ENCODE results near the gene MRPL23.

Gene MRPL23

DNA sequence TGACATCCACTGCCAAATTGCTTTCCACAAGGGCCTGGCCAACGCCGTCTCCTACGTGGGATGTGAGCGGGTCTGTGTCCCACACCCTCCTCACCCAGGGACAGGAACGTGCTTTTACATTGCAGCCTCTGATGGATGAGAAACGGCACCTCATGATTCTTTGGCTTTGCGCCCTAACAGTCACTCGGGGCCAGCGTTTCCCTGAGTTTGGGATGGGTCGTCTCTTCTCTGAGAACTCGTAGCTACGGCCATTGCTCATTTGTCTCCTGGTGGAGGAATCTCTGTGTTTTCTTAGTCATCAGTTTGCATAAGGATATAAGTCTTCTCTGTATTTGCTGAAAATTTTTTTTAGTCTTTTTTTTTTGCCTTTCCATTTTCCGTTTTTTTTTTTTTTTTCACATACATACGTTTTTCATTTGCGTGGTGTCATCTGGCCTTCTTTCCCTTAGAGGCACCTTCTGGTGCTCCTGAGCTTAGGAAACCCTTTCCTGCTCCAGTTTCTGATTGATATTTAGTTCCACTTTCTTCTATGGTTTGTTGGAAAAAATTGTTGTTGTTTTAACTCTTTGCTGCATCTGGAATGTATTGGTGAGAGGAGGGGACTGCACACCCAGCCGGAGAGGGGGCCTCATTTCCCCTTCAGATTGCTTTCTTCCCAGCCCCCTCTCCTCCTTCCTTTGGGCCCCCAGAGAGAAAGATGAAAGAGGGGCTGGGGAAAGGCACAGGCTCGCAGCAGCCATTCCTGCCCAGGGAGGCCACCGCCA is 15.6 kb upstream of the MRPL23 start:
- no peaks in the 10 kb centered on the region for H3K9me2 ChIP-seq (replicated peaks; ENCODE audit: control insufficient read depth, low read length)
- no peaks in the 10 kb centered on the region for H3K27me3 ChIP-seq (ENCODE audit: control insufficient read depth, low read length)
- H3K4me3 ChIP-seq (ENCODE audit: low read length) = no peak overlapping the region
- no peak overlapping the region for H3K4me2 ChIP-seq (ENCODE audit: low read length)
- no peaks in the 10 kb centered on the region for H3F3A ChIP-seq (ENCODE audit: control insufficient read depth, insufficient read depth)
- no peaks in the 10 kb centered on the region for H3K79me2 ChIP-seq (ENCODE audit: control insufficient read depth, low read length)
- TF ChIP-seq, protein P1, sequence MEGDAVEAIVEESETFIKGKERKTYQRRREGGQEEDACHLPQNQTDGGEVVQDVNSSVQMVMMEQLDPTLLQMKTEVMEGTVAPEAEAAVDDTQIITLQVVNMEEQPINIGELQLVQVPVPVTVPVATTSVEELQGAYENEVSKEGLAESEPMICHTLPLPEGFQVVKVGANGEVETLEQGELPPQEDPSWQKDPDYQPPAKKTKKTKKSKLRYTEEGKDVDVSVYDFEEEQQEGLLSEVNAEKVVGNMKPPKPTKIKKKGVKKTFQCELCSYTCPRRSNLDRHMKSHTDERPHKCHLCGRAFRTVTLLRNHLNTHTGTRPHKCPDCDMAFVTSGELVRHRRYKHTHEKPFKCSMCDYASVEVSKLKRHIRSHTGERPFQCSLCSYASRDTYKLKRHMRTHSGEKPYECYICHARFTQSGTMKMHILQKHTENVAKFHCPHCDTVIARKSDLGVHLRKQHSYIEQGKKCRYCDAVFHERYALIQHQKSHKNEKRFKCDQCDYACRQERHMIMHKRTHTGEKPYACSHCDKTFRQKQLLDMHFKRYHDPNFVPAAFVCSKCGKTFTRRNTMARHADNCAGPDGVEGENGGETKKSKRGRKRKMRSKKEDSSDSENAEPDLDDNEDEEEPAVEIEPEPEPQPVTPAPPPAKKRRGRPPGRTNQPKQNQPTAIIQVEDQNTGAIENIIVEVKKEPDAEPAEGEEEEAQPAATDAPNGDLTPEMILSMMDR (IDR thresholded peaks at IDR 0.05; ENCODE audit: low read depth, low read length, poor library complexity, severe bottlenecking) = no peak
- TF ChIP-seq EZH2phosphoT487 (IDR thresholded peaks at IDR 0.05; ENCODE audit: borderline replicate concordance, low read length) = no peak
- no peaks in the 10 kb centered on the region for H3K36me3 ChIP-seq (ENCODE audit: control insufficient read depth, low read length)
- H3K27ac ChIP-seq (ENCODE audit: low read depth, low read length) = no peak overlapping the region
- no peaks in the 10 kb centered on the region for H3K9me3 ChIP-seq (ENCODE audit: control insufficient read depth, insufficient read depth, low read length)
- H3K4me1 ChIP-seq (ENCODE audit: control insufficient read depth, low read length) = no peaks in the 10 kb centered on the region
- no peaks in the 10 kb centered on the region for H4K20me1 ChIP-seq (ENCODE audit: control insufficient read depth, insufficient read depth, low read depth, low read length)

DNA sequence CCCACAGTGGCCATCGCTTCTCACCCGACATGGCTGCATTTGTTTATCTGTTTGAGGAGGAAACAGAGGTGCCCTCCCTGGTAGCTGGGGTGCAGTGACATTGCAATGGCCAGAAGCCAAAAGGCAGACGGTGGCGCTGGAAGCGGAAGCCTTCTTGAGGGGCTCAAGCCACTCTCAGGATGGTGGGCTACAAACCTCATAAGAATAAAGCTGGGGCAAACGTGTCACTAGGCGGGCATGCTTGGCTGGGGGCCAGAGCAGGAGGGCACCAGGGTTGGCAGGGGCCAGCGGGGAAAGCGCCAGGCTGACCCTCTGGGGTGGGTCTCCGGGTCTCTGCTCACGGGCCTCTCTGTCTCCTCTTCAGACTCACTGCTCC is 15.0 kb upstream of the MRPL23 start:
- no peaks in the 10 kb centered on the region for H3K36me3 ChIP-seq (ENCODE audit: control insufficient read depth, low read length)
- H3K4me3 ChIP-seq (ENCODE audit: low read length) = no peak overlapping the region
- no peak for TF ChIP-seq EZH2phosphoT487 (IDR thresholded peaks at IDR 0.05; ENCODE audit: borderline replicate concordance, low read length)
- TF ChIP-seq, protein P1 (IDR thresholded peaks at IDR 0.05; ENCODE audit: low read depth, low read length, poor library complexity, severe bottlenecking) = no peak

DNA sequence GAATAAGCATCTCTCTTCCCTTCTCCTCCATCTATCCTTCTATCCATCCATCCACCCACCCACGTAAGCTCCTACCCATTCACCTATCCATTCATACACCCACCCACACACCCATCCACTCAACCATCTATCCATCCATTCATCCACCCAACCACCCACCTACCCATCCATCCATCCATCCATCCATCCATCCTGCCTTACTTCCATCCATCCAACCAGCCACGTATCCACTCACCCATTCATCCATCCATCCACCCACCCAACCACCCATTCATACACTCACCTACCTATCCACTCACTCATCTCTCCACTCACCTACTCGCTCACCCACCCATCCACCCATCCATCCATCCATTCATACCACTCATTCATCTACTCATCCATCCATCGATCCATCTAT is 14.5 kb upstream of the MRPL23 start:
- Histone ChIP-seq H3F3A (ENCODE audit: control insufficient read depth, insufficient read depth) (no peaks in the 10 kb centered on the region), H3K4me2 (ENCODE audit: low read length) (no peak overlapping the region), H3K4me1 (ENCODE audit: control insufficient read depth, low read length) (no peaks in the 10 kb centered on the region), H3K4me3 (ENCODE audit: low read length) (no peak overlapping the region), H3K36me3 (ENCODE audit: control insufficient read depth, low read length) (no peaks in the 10 kb centered on the region), H3K79me2 (ENCODE audit: control insufficient read depth, low read length) (no peaks in the 10 kb centered on the region), H3K27ac (ENCODE audit: low read depth, low read length) (no peak overlapping the region), H3K9me2 (replicated peaks; ENCODE audit: control insufficient read depth, low read length) (no peaks in the 10 kb centered on the region), H3K9me3 (ENCODE audit: control insufficient read depth, insufficient read depth, low read length) (no peaks in the 10 kb centered on the region), H3K27me3 (ENCODE audit: control insufficient read depth, low read length) (no peaks in the 10 kb centered on the region), H4K20me1 (ENCODE audit: control insufficient read depth, insufficient read depth, low read depth, low read length) (no peaks in the 10 kb centered on the region)
- TF ChIP-seq, protein P1 (IDR thresholded peaks at IDR 0.05; ENCODE audit: low read depth, low read length, poor library complexity, severe bottlenecking) = no peak
- no peak for TF ChIP-seq EZH2phosphoT487 (IDR thresholded peaks at IDR 0.05; ENCODE audit: borderline replicate concordance, low read length)

More for the DNA sequence above, 15.0 kb upstream of the MRPL23 start:
- Histone ChIP-seq H3F3A (ENCODE audit: control insufficient read depth, insufficient read depth) (no peaks in the 10 kb centered on the region), H3K9me2 (replicated peaks; ENCODE audit: control insufficient read depth, low read length) (no peaks in the 10 kb centered on the region), H3K9me3 (ENCODE audit: control insufficient read depth, insufficient read depth, low read length) (no peaks in the 10 kb centered on the region), H3K27ac (ENCODE audit: low read depth, low read length) (no peak overlapping the region), H4K20me1 (ENCODE audit: control insufficient read depth, insufficient read depth, low read depth, low read length) (no peaks in the 10 kb centered on the region), H3K27me3 (ENCODE audit: control insufficient read depth, low read length) (no peaks in the 10 kb centered on the region), H3K79me2 (ENCODE audit: control insufficient read depth, low read length) (no peaks in the 10 kb centered on the region), H3K4me2 (ENCODE audit: low read length) (no peak overlapping the region), H3K4me1 (ENCODE audit: control insufficient read depth, low read length) (no peaks in the 10 kb centered on the region)

Data from DOHH2 (cell line).